Mesendoderm (in vitro differentiated cells): Measurements from ENCODE around the gene NEIL1.
A peak's percentile ranks its signal among the peaks of the same experiment; 100 is the strongest.

Source experiments
- DNase-seq: peaks from one replicate; pipeline ENCODE4 v3.0.0; 2013
- H2AK5ac ChIP-seq: 2 replicates; pipeline ENCODE4 v1.6.1; 2013; ENCODE audit warnings: low read length, inconsistent platforms
- H2BK120ac ChIP-seq: 2 replicates; pipeline ENCODE4 v1.6.1; 2013; ENCODE audit warnings: low read depth, mild to moderate bottlenecking, low read length, moderate library complexity, mixed read lengths
- H2BK15ac ChIP-seq: replicated peaks from 2 replicates; pipeline ENCODE4 v1.6.1; 2013; ENCODE audit warnings: low read depth, mild to moderate bottlenecking, moderate library complexity
- H2BK5ac ChIP-seq: 2 replicates; pipeline ENCODE4 v1.6.1; 2013; ENCODE audit warnings: low read length, inconsistent platforms
- H3K18ac ChIP-seq: 2 replicates; pipeline ENCODE4 v1.6.1; 2013; ENCODE audit warnings: mild to moderate bottlenecking, low read length, mixed read lengths
- H3K23ac ChIP-seq: one replicate; pipeline ENCODE4 v1.6.1; 2013; ENCODE audit warnings: low read length
- H3K27ac ChIP-seq: 2 replicates; pipeline ENCODE4 v1.5.1; 2013; ENCODE audit warnings: low read depth, mild to moderate bottlenecking, inconsistent platforms, low read length, moderate library complexity
- H3K27me3 ChIP-seq: 2 replicates; pipeline ENCODE4 v1.6.1; 2013; ENCODE audit warnings: low read length, control low read depth, mild to moderate bottlenecking, inconsistent platforms; ENCODE audit not compliant: insufficient read depth, poor library complexity
- H3K36me3 ChIP-seq: 2 replicates; pipeline ENCODE4 v1.6.1; 2013; ENCODE audit warnings: low read length, inconsistent platforms; ENCODE audit not compliant: control insufficient read depth, insufficient read depth
- H3K4ac ChIP-seq: one replicate; pipeline ENCODE4 v1.6.1; 2013; ENCODE audit warnings: low read depth, mild to moderate bottlenecking, low read length, moderate library complexity
- H3K4me1 ChIP-seq: 2 replicates; pipeline ENCODE4 v1.6.1; 2013; ENCODE audit warnings: low read depth, low read length, inconsistent platforms; ENCODE audit not compliant: control insufficient read depth
- H3K4me2 ChIP-seq: 2 replicates; pipeline ENCODE4 v1.6.1; 2013; ENCODE audit warnings: low read length
- H3K4me3 ChIP-seq: 2 replicates; pipeline ENCODE4 v1.5.1; 2013; ENCODE audit warnings: mild to moderate bottlenecking, low read length
- H3K56ac ChIP-seq: one replicate; pipeline ENCODE4 v1.6.1; 2013; ENCODE audit warnings: low read length
- H3K79me1 ChIP-seq: 2 replicates; pipeline ENCODE4 v1.6.1; 2013; ENCODE audit warnings: low read length, inconsistent platforms
- H3K79me2 ChIP-seq: 2 replicates; pipeline ENCODE4 v1.6.1; 2013; ENCODE audit warnings: mild to moderate bottlenecking, low read length; ENCODE audit not compliant: control insufficient read depth, insufficient read depth
- H3K9ac ChIP-seq: 2 replicates; pipeline ENCODE4 v1.6.1; 2013; ENCODE audit warnings: low read length, inconsistent platforms
- H4K5ac ChIP-seq: one replicate; pipeline ENCODE4 v1.6.1; 2013; ENCODE audit warnings: low read length
- H4K8ac ChIP-seq: one replicate; pipeline ENCODE4 v1.6.1; 2013; ENCODE audit warnings: low read depth, mild to moderate bottlenecking, control low read depth, low read length, moderate library complexity
- WGBS: extraction: QIAGEN DNeasy Blood & Tissue Kit; methylation state at CpG from one replicate; pipeline ENCODE4 v1.1.7; 2013; ENCODE audit warnings: low lambda C conversion rate, missing lambda C conversion rate; ENCODE audit not compliant: insufficient coverage; ENCODE audit errors: extremely low coverage; 5-methylcytosine and 5-hydroxymethylcytosine counted together

Gene NEIL1

DNA sequence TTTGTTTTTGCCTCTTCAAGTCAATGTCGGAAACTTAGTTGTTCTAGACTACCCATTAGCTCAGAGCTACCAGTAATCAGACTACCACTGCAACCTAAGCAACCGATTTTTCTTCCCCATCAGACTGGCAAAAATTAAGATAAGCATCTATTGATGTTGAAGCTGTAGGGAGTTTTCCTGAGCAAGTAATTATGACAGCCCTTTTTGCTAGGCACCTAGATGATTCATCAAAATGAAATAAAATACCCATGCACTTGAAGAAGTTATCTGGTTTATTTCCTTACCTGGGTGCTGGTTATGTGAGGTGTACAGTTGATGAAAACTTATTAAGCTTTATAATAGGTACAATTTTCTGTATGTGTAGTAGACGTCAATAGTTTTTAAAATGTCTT, 11.5 kb upstream of the NEIL1 start:
- peak overlapping the region; percentile 81 for H3K9ac ChIP-seq
- peak overlapping the region; percentile 34 for H3K4me2 ChIP-seq
- H3K79me1 ChIP-seq, result peaks cover 3% of the 10 kb centered on the region
- DNase-seq, result no peak
- H3K56ac ChIP-seq, result peak overlapping the region; percentile 74
- no peak overlapping the region for H2AK5ac ChIP-seq
- no peaks in the 10 kb centered on the region for H3K4me1 ChIP-seq
- no peak overlapping the region for H2BK5ac ChIP-seq
- no peak overlapping the region for H4K5ac ChIP-seq
- H3K79me2 ChIP-seq, result peaks cover 3% of the 10 kb centered on the region
- no peak overlapping the region for H2BK15ac ChIP-seq
- H2BK120ac ChIP-seq, result no peak overlapping the region
- H3K18ac ChIP-seq, result no peak overlapping the region
- H3K4ac ChIP-seq, result no peak overlapping the region
- H4K8ac ChIP-seq, result no peak overlapping the region
- no peaks in the 10 kb centered on the region for H3K36me3 ChIP-seq
- H3K27me3 ChIP-seq, result no peaks in the 10 kb centered on the region
- H3K27ac ChIP-seq, result no peak overlapping the region
- no peak overlapping the region for H3K4me3 ChIP-seq
- no CpG with 5 or more reads among the region's 3 CpGs for WGBS
- no peak overlapping the region for H3K23ac ChIP-seq

DNA sequence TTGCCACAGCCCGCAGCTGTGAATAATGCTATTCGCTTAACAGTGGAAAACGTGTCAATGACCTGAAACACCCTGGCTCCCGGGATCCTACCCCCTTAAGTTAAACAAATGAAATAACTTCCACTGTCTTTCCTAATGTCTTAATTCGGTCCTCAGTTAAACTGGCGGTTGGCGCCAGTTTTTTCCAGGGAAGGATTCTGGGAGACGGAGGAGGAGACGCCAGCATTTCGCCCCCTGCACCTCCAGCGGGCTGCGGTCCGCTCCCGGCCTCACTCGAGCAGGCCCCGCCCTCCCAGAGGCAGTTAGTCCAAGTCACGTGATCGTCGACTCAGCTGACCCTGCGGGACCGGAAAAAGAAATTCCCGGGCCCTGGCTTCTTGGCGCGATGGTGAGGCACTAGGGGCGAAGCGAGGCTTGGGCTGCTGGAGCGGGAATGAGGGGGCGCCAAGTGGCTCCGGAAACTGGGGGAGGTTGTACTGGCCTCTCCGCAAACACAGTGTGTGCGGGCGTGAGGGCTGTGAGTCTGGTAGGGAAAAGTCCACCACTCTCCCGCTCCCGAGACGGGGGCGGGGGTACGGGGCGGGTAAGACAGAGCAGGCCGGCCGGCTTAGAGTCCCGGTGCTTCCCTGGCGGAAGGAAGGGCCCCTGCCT, 11.0 kb upstream of the NEIL1 start, which contains the start of gene COMMD4:
Gene COMMD4, plus strand, starts transcription at position 359 of the 651 bp plus-strand sequence. Its CDS starts 27 bp downstream, at position 386.
- H3K27ac ChIP-seq, result no peak within 1 kb of the TSS

GRCh38 chr15:75338661-75339240, 8.1 kb upstream of the NEIL1 start:
- H3K4me2 ChIP-seq, result no peak overlapping the region
- no peaks in the 10 kb centered on the region for H3K4me1 ChIP-seq
- no peak overlapping the region for H2BK5ac ChIP-seq

More for the DNA sequence above, 11.0 kb upstream of the NEIL1 start, which contains the start of gene COMMD4:
- peak; percentile 98 for DNase-seq
- H2BK5ac ChIP-seq, result no peak within 1 kb of the TSS
- WGBS, result no CpG with 5 or more reads among the region's 42 CpGs
- H3K79me2 ChIP-seq, result peaks cover 3% of the 10 kb centered on the region
- no peaks in the 10 kb centered on the region for H3K36me3 ChIP-seq
- H2BK120ac ChIP-seq, result no peak within 1 kb of the TSS
- no peak within 1 kb of the TSS for H3K4ac ChIP-seq
- no peaks in the 10 kb centered on the region for H3K4me1 ChIP-seq
- H3K23ac ChIP-seq, result no peak within 1 kb of the TSS
- H3K4me3 ChIP-seq, result peak within 1 kb of the TSS; percentile 73
- no peak within 1 kb of the TSS for H4K8ac ChIP-seq
- H3K18ac ChIP-seq, result no peak within 1 kb of the TSS
- H2BK15ac ChIP-seq, result no peak within 1 kb of the TSS
- peak within 1 kb of the TSS; percentile 80 for H3K56ac ChIP-seq
- H3K79me1 ChIP-seq, result peaks cover 3% of the 10 kb centered on the region
- no peak within 1 kb of the TSS for H2AK5ac ChIP-seq
- H3K27me3 ChIP-seq, result no peaks in the 10 kb centered on the region
- H4K5ac ChIP-seq, result no peak within 1 kb of the TSS
- peak within 1 kb of the TSS; percentile 54 for H3K4me2 ChIP-seq
- peak within 1 kb of the TSS; percentile 87 for H3K9ac ChIP-seq

GRCh38 chr15:75339531-75340240, 7.2 kb upstream of the NEIL1 start:
- Histone ChIP-seq H3K4me3 (no peak overlapping the region), H3K4me2 (no peak overlapping the region), H3K18ac (no peak overlapping the region), H3K27ac (no peak overlapping the region), H2BK5ac (no peak overlapping the region), H3K23ac (no peak overlapping the region), H2BK120ac (no peak overlapping the region), H4K8ac (no peak overlapping the region), H2BK15ac (no peak overlapping the region), H3K27me3 (no peaks in the 10 kb centered on the region), H3K56ac (no peak overlapping the region), H3K79me2 (peaks cover 3% of the 10 kb centered on the region), H3K36me3 (no peaks in the 10 kb centered on the region), H2AK5ac (no peak overlapping the region), H3K4ac (no peak overlapping the region), H4K5ac (no peak overlapping the region), H3K4me1 (no peaks in the 10 kb centered on the region), H3K79me1 (peaks cover 3% of the 10 kb centered on the region), H3K9ac (no peak overlapping the region)
- DNase-seq, result no peak
- WGBS, result no CpG with 5 or more reads among the region's 13 CpGs

More at GRCh38 chr15:75338661-75339240, 8.1 kb upstream of the NEIL1 start:
- peaks cover 3% of the 10 kb centered on the region for H3K79me2 ChIP-seq
- H4K8ac ChIP-seq, result no peak overlapping the region
- no peak overlapping the region for H3K27ac ChIP-seq
- no peak for DNase-seq
- no peak overlapping the region for H3K4me3 ChIP-seq
- H2BK120ac ChIP-seq, result no peak overlapping the region
- no peak overlapping the region for H3K18ac ChIP-seq
- no peak overlapping the region for H4K5ac ChIP-seq
- no peak overlapping the region for H2AK5ac ChIP-seq
- H3K79me1 ChIP-seq, result peaks cover 3% of the 10 kb centered on the region
- H3K9ac ChIP-seq, result no peak overlapping the region
- WGBS, result no CpG with 5 or more reads among the region's 11 CpGs
- no peak overlapping the region for H3K23ac ChIP-seq
- H3K36me3 ChIP-seq, result no peaks in the 10 kb centered on the region
- H3K56ac ChIP-seq, result no peak overlapping the region
- H3K27me3 ChIP-seq, result no peaks in the 10 kb centered on the region
- H2BK15ac ChIP-seq, result no peak overlapping the region
- no peak overlapping the region for H3K4ac ChIP-seq

- Histone ChIP-seq H3K9ac (no peak overlapping the region), H3K18ac (no peak overlapping the region), H3K4me1 (no peaks in the 10 kb centered on the region), H2BK120ac (no peak overlapping the region), H3K27me3 (no peaks in the 10 kb centered on the region), H3K79me1 (no peaks in the 10 kb centered on the region), H2AK5ac (no peak overlapping the region), H2BK15ac (no peak overlapping the region), H4K8ac (no peak overlapping the region), H3K36me3 (no peaks in the 10 kb centered on the region), H3K23ac (no peak overlapping the region), H3K4me2 (no peak overlapping the region), H4K5ac (no peak overlapping the region), H3K4ac (no peak overlapping the region), H3K27ac (no peak overlapping the region), H2BK5ac (no peak overlapping the region), H3K56ac (no peak overlapping the region), H3K4me3 (no peak overlapping the region), H3K79me2 (no peaks in the 10 kb centered on the region)
- DNase-seq, result no peak
- no CpG with 5 or more reads among the region's 6 CpGs for whole genome bisulfite sequencing
Measured at GRCh38 chr15:75342221-75342620, 4.6 kb upstream of the NEIL1 start.
